NCI-H446 (cell line): ENCODE measurements around the gene RAD51C.
"Not testable (repeated sequence)": the region's sequence is repeated elsewhere in the genome, so short reads cannot be mapped to it uniquely, and the experiment has no call there.

Source experiments
- DNase-seq, 2 experiments: peaks; one replicate each; lab custom pipeline; 2025; lab: John Stamatoyannopoulos, UW

The RAD51C gene

DNA sequence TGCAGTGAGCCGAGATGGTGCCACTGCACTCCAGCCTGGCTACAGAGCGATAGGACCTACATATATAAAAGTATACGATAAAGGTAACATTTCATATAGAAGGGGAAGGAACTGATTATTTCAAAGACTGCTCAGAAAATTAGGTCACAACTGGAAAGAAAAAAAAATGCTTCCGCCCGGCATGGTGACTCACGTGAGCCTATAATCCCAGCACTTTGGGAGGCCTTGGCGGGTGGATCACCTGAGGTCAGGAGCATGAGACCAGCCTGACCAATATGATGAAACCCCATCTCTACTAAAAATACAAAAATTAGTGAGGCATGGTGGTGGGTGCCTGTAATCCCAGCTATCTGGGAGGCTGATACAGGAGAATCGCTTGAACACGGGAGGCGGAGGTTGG lies 8.4 kb upstream of the RAD51C start:
- DNase-seq, result no peak

DNA sequence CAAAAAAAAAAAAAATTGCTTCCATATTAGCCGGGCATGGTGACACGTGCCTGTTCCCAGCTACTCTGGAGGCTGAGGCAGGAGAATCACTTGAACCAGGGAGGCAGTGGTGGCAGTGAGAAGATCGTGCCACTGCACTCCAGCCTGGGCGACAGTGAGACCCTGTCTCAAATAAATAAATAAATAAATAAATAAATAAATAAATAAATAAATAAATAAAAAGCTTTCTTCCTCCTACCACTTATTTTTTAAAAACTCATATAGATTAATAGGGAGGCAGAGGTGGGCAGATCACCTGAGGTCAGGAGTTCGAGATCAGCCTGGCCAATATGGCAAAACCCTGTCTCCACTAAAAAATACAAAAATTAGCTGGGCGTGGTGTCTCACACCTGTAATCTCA lies 7.9 kb upstream of the RAD51C start:
- DNase-seq, result not testable (repeated sequence)

DNA sequence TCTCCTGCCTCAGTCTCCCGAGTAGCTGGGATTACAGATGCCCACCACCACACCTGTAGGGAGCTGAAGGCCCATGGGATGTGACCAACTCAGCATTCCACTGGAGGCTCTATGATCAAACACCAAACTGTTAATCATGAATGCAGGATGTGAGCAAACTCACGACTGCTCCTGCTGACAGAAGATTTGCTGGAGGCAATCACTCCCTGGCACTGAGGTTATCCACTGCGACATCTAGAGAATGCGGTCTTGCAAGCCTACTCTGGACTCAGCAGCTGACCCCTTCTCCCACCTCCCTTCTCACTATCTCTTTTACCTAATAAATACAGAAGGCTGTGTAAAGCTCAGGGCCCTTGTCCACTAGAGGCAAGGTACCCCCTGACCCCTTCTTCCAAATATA lies 5.4 kb upstream of the RAD51C start:
- DNase-seq, result no peak

DNA sequence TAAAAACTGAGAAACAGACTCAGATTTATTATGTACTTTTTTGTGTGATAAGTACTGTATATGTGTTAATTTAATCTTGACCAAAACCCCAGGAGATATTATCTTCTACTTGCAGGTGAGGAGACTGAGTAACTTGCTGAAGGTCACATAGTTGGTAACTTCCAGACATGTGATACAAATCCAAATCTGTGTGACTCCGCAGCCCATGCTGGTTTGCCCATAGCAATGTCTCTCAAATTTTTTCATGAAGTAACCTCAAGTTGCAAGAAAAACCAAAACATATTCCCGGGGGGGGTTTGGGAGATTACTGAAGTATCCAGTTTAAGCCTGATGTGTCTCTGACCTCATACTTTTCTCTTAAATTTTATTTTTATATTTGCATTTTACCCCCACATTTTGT lies 3.9 kb upstream of the RAD51C start:
- no peak for DNase-seq

DNA sequence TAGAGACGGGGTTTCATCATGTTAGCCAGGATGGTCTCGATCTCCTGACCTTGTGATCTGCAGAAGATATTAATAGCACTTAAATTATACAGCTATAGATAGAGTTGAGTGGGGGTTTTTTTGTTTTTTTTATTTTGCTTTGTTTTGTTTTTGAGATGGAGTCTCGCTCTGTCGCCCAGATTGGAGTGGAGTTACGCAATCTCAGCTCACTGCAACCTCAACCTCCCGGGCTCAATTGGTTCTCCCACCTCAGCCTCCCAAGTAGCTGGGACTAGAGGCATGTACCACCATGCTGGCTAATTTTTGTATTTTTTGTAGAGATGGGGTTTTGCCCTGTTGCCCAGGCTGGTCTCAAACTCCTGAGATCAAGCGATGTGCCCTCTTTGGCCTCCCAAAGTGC lies 2.4 kb upstream of the RAD51C start:
- not testable (repeated sequence) for DNase-seq

DNA sequence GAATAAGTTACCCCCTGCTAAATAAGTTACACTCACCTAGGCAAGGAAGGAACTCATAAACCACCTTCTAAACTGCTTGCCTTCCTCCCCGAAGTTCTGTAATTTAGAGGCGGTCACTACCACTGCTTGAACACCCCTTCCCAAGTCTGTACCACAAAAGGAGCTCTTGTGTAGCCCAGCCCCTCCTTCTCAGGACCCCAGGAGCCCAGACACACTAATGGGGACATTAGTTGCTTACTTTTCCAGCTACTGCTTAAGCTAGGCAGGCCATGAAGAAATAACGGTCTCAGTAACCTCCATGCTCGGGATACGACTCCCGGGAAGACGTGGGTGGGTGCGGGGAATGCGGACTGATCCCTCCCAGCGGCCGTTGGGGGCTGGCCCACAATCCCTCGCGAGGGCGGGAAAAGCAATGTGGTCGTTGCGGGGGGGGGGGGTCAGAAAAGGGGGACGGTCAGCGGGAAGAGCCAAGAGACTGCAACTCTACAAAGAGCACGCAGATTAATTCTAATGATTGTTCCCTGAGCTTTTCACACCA lies 632 bp upstream of the RAD51C start, which contains the start of gene TEX14:
Gene TEX14 (minus strand): TSS at position 345 of the 538 bp plus-strand sequence. CDS start 40,044 bp downstream, outside the sequence.
- DNase-seq, result no peak

DNA sequence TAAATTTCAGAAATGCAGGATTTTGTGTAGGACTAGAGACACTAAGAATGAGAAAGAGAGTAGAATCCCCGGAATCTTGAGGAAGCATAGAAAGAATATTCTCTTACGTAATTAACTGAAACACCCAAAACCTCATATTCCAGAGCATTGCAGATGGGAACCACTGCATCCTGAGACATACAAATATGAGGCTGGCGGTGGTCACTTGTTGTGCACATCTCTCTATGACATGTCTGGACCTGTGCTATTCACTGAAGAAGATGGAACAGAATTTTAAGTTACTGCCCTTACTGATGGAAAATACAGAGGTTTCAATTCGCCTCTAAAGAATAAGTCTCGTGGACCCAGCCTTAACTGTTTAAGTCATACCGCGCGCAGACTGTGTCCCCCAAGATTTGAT lies 806 bp downstream of the RAD51C start:
- DNase-seq, result no peak

DNA sequence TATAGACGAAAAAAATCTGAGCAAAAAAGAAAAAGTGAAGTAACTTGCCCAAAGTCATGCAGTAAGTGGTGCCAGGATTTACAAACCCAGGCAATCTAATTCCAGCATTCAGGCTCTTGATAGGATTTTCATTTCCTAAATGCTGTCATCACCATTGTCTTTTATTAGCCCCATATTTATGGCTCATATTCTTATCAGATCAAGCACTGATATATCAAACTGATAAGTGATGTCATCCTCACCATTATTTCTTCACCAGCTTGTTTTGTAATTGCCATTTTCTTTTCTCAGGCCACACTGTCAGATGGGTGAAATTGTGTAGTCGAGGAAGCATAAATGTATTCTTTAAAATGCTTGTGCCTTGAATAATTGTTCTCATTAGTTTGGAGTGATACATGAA lies 1.3 kb downstream of the RAD51C start:
- DNase-seq, result no peak

DNA sequence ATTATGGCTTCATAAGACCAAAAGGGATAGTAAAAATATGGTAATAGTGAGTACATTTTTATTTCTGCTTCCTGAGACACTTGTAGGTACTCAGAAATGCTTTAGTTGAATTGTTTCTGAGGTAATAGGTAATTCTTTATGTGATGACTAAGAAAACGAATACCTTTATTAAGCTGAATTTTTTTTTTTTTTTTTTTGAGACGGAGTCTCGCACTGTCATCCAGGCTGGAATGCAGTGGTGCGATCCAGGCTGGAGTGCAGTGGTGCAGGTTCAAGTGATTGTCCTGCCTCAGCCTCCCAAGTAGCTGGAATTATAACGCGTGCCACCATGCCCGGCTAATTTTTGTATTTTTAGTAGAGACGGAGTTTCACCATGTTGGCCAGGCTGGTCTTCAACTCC lies 1.9 kb downstream of the RAD51C start:
- no peak for DNase-seq

DNA sequence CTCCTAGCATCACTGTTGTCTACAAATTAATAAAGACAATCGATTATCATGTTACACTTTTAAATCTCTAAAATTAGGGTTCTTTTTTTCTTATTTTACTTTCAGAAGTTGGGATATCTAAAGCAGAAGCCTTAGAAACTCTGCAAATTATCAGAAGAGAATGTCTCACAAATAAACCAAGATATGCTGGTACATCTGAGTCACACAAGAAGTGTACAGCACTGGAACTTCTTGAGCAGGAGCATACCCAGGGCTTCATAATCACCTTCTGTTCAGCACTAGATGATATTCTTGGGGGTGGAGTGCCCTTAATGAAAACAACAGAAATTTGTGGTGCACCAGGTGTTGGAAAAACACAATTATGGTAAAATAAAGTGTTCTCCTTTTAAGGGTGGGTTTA lies 2.4 kb downstream of the RAD51C start:
- DNase-seq, result no peak

DNA sequence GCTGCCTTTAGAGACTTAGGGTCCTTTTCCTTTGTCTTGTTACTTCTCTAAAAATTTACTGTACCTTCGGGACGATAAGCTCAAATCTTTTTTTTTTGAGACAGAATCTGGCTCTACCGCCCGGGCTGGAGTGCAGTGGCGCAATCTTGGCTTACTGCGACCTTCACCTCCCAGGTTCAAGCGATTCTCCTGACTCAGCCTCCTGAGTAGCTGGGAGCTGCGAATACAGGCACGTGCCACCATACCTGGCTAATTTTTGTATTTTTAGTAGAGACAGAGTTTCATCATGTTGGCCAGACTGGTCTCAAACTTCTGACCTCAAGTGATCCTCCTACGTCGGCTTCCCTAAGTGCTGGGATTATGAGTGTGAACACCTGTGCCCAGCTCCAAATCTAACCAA lies 7.4 kb downstream of the RAD51C start:
- DNase-seq, result no peak

DNA sequence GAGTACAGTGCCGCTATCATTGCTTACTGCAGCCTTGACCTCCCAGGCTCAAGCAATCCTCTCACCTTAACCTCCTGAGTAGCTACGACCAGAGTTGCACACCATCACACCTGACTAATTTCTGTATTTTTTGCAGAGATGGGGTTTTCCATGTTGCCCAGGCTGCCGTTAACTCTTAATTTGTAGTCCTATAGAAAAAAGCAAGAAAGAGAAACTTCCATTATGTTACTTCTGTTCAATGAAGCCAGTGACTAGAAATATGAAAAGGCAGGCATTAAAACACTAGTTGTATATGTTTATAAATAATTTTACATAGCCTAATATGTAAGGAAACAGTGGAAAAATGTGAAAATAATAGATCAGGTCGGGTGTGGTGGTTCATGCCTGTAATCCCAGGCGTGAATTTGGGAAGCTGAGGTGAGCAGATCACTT lies 9.7 kb downstream of the RAD51C start:
- no peak for DNase-seq

DNA sequence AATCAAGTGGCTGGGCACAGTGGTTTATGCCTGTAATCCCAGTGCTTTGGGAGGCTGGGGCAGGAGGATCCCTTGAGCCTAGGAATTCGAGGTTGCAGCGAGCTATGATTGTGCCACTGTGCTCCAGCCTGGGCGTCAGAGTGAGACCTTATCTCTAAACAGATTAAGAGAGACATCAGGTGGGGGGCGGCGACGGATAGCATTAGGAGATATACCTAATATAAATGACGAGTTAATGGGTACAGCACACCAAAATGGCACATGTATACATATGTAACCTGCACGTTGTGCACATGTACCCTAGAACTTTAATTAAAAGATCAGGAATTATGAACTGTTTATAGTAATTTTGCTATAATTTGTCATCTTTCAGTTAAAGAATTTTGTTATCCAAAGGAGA lies 10.3 kb downstream of the RAD51C start:
- no peak for DNase-seq

DNA sequence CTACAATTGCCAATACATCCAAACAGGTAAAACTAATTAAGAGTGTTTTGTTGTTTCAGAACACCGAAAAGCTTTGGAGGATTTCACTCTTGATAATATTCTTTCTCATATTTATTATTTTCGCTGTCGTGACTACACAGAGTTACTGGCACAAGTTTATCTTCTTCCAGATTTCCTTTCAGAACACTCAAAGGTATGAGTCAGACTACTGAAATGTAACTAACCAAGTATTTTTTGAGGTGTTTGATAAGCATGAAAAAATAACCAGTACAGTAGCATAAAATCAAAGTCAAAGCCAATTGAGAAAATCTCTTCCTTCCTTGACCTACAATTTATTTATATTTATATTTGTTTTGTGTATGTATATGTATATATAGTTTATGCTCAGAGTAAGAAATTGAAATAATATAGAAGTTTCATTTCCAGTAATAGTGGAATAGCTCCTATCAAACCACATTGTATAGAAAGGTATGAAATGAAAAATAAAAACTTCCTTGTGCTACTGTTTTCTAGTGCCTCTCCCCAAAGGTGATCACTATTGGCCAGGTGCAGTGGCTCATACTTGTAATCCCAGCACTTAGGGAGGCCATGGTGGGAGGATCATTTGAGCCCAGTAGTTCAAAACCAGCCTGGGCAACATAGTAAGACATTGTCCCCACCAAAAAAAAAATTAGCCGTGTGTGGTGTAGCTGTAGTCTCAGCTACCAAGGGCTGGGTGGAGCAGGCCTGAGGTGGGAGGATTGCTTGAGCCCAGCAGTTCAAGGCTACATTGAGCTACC lies 10.9 kb downstream of the RAD51C start:
- DNase-seq, result no peak

DNA sequence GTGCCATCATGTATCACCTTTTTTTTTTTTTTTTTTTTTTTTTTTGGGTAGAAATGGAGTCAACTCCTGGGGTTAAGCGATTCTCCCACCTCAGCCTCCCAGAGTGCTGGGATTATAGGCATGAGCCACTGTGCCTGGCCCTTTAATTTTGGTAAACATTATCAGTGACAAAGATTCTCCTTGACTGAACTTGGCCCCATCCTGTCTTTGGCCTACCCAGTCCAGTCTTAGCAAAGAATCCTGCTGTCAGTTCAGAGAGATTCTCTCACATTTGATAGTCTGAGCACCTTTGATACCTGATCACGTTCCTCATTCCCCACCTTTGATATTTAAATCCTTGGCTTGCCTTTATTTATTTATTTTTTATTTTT lies 11.5 kb downstream of the RAD51C start:
- no peak for DNase-seq

DNA sequence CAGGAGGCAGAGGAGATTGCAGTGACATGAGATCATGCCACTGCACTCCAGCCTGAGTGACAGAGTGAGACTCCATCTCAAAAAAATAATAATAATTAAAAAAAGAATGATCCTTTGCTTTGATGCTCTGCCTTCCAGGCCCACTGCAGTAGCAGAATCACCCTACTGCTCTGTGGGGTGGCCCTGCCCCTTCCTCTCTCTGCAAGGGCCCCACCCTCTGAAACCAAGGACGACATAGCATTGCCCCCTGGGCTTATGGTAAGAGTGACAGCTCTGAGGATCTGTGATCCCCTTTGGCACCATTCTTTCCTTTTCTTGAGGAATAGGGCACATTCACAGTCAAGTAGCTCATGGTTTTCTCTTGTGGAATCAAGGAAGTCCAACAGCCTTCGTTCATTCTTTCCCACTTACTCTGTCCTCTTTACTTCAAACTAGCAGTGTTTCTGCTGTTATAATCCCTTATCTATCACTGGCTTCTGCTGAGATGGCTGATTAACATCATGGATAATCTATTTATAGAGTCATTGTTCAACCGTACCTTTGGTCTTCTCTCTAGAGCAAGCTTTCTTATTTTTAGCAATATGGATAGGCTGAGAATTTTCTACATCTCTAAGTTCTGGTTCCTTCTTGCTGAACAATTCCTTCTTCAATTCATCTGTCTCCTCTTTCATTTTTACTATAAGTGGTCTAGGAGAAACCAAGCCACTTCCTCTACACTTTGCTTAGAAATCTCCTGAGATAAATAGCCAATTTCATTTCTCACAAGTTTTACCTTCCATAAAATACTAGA lies 14.1 kb downstream of the RAD51C start:
- DNase-seq, result no peak

DNA sequence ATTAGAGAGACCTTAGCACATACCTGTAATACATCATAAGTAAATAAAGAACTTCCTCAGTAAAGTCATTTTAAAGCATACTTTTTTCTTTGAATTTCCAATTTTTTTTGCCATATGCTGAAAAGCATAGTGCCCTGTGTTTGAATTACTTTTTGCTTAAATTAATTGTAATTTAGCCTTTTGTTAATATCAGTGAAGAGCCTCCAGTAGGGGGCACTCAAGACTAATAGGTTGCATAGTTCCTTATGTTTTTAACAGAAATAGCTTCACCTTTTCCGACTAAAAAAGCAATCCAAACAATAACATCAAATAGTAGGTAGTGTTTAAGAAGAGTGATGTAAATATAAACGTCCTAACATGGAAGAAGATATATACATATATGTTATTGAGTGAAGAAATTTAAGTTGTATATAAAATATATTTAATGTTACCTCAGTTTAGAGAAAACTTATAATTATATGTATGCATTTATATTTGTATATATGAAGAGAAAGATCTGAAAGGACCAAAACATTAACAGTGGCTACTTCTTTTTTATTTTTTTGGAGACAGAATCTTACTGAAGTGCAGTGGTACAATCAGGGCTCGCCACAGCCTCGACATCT lies 18.6 kb downstream of the RAD51C start:
- peak; percentile 46 to 63 for DNase-seq

DNA sequence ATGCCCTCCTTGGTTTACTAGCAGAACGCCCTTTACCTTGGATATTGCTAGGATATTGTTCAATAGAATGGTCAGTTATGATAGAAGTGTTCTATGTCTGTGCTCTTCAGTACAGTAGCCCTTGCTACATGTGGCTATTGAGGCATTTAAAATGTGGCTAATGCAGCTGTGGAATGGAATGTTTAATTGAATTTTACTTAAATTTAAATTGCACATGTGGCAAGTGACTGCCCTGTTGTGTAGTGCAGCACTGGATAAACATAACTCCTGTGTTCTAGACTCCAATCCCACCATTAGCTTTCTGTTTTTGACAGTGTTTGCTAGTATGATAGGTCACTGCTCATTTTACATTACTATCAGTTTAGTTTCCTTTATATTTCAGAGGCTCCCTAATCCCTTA lies 29.9 kb downstream of the RAD51C start:
- no peak for DNase-seq

DNA sequence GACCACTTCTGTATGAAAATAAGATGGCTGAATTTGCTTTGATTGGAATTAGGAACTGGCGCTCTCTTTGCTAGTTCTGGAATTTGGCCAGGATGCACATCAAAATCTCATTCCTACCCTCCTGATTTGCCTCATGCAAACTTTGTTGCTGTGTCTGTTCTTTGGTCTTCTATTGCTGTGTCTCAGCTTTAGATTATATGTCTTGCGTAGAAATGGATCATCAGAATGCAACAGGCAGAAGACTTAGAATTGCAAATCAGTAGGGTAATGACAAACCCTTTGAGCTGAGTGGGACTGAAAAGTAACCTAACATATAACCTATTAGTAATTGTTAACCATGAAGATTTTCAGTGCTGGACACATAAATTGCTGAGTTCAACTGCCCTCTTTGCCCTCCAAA lies 30.3 kb downstream of the RAD51C start:
- DNase-seq, result no peak

DNA sequence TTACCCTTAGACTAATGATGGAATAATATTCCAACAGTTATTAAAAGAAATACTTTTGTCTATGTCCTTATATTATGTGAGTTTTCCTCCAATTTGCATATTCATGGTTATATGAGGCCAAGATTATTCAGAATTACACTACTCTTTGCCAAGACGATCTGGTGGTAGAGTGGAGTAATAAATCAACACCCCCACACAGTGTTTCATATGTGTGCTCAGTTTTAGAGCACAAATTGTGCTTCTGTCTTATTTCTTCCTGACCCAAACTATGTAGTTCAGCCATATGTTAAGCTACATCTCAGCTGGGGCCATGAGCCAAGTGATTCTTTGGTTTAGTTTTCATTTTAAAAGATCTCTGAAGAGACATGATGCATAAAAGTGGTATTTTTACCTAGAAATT lies 36.4 kb downstream of the RAD51C start:
- DNase-seq, result no peak

DNA sequence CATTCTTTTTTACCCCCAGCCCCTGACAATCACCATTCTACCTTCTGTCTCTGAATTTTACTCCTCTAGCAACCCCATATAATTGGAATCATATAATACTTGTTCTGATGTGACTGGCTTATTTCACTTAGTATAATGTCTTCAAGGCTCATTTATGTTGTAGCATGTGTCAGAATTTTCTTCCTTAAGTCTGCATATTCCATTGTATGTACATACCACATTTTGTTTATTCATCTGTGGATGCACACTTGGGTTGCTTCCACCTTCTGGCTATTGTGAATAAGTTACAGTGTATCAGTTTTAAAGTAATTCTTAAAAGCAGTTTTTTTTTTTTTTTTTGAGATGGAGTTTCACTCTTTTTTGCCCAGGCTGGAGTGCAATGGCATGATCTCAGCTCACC lies 38.5 kb downstream of the RAD51C start:
- no peak for DNase-seq

DNA sequence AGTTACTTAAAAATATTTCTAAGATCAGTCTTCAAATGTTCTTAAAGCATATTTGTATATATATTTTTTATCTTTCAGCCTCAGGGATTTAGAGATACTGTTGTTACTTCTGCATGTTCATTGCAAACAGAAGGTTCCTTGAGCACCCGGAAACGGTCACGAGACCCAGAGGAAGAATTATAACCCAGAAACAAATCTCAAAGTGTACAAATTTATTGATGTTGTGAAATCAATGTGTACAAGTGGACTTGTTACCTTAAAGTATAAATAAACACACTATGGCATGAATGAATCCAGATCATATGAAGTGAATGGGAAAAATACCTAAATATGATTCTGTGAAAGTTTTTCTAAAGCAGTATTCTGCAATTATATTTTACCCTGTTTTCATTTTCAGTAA lies 41.6 kb downstream of the RAD51C start:
- DNase-seq, result no peak

DNA sequence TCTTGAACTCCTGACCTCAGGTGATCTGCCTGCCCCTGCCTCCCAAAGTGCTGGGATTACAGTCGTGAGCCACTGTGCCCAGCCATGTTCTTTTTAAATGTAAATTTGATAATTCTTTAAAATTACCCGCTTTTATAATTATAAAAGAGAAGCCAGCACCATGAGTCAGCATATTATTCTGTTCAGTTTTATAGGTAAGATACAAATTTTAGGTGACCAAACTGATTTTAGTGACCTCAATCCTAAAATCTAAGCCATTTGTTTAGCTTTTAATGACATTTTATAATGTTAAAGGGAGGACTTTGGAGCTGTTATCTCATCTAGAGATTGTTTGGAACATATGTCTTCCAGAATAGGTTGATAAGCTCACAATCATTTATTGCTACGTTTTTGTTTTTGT lies 42.4 kb downstream of the RAD51C start:
- DNase-seq, result no peak
